Upper lobe of right lung (tissue), 1 donor: ENCODE measurements around the gene CTBP2. TPM values are rescaled to one million over a fixed set of nuclear protein-coding genes. Genes with fewer than 3 reads are reported as not detected.

Experiments
- ATAC-seq: fragments of 200-7000 bp; cut with Tn5 transposase; one replicate; pipeline ENCODE4 v1.9.1; 2020; ENCODE audit warnings: mild to moderate bottlenecking, moderate library complexity
- DNase-seq: peaks from one replicate; pipeline ENCODE4 v3.0.0-alpha.2; 2020
- H3K27ac ChIP-seq: fragments of 200-600 bp; one replicate; pipeline ENCODE4 v1.8.0; 2022
- H3K27me3 ChIP-seq: fragments of 200-600 bp; one replicate; pipeline ENCODE4 v1.8.0; 2022; ENCODE audit warnings: mild to moderate bottlenecking
- H3K36me3 ChIP-seq: fragments of 200-600 bp; one replicate; pipeline ENCODE4 v1.8.0; 2022
- H3K4me1 ChIP-seq: fragments of 200-600 bp; one replicate; pipeline ENCODE4 v1.8.0; 2022
- H3K4me3 ChIP-seq: fragments of 200-600 bp; one replicate; pipeline ENCODE4 v1.8.0; 2022; ENCODE audit warnings: mild to moderate bottlenecking
- H3K9me3 ChIP-seq: fragments of 200-600 bp; one replicate; pipeline ENCODE4 v1.8.0; 2022
- intact Hi-C: fragments of 100-400 bp; cut with DNase I; formaldehyde crosslinking; loops from one replicate; pipeline ENCODE4 v1.11.0; 2022
- total RNA-seq: library from RNA; stranded (reverse); fragmentation: NEBNext Ultra II Directional; extraction: Animal tissue kit (Norgen Biotek cat#: 25700); gene quantifications from one replicate; pipeline ENCODE4 v1.2.1, GENCODE V29; 2021
- TF ChIP-seq, protein P1 (sequence below): fragments of 200-600 bp; IDR thresholded peaks from one replicate; pipeline ENCODE4 v1.8.0; 2022; ENCODE audit warnings: antibody characterized with exemption
- donor health status: DM: no; HTN: yes; CAD: no; lungs with severe emphysema.

Gene CTBP2
- total RNA-seq, 1 donor from 2014 or later = 66.7 TPM

GRCh38 chr10:125093974-125094705 is 66.2 kb downstream of the CTBP2 start:
- Histone ChIP-seq H3K27ac (peak overlapping the region; percentile 17), H3K4me1 (peaks cover 21% of the 10 kb centered on the region), H3K4me3 (no peak overlapping the region), H3K36me3 (no peaks in the 10 kb centered on the region), H3K9me3 (no peaks in the 10 kb centered on the region), H3K27me3 (no peaks in the 10 kb centered on the region)
- no peak for ATAC-seq
- intact Hi-C loops = no loop called here
- peak; percentile 43 for DNase-seq
- TF ChIP-seq, protein P1, sequence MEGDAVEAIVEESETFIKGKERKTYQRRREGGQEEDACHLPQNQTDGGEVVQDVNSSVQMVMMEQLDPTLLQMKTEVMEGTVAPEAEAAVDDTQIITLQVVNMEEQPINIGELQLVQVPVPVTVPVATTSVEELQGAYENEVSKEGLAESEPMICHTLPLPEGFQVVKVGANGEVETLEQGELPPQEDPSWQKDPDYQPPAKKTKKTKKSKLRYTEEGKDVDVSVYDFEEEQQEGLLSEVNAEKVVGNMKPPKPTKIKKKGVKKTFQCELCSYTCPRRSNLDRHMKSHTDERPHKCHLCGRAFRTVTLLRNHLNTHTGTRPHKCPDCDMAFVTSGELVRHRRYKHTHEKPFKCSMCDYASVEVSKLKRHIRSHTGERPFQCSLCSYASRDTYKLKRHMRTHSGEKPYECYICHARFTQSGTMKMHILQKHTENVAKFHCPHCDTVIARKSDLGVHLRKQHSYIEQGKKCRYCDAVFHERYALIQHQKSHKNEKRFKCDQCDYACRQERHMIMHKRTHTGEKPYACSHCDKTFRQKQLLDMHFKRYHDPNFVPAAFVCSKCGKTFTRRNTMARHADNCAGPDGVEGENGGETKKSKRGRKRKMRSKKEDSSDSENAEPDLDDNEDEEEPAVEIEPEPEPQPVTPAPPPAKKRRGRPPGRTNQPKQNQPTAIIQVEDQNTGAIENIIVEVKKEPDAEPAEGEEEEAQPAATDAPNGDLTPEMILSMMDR = no peak

GRCh38 chr10:125093199-125093973 is 67.0 kb downstream of the CTBP2 start:
- intact Hi-C loops = no loop called here
- TF ChIP-seq, protein P1 = no peak
- peak overlapping the region; percentile 34 for H3K27ac ChIP-seq
- no peaks in the 10 kb centered on the region for H3K9me3 ChIP-seq
- no peak overlapping the region for H3K4me3 ChIP-seq
- peak; percentile 57 for DNase-seq
- no peaks in the 10 kb centered on the region for H3K36me3 ChIP-seq
- H3K4me1 ChIP-seq = peaks cover 21% of the 10 kb centered on the region
- ATAC-seq = peak; percentile 43
- no peaks in the 10 kb centered on the region for H3K27me3 ChIP-seq

DNA sequence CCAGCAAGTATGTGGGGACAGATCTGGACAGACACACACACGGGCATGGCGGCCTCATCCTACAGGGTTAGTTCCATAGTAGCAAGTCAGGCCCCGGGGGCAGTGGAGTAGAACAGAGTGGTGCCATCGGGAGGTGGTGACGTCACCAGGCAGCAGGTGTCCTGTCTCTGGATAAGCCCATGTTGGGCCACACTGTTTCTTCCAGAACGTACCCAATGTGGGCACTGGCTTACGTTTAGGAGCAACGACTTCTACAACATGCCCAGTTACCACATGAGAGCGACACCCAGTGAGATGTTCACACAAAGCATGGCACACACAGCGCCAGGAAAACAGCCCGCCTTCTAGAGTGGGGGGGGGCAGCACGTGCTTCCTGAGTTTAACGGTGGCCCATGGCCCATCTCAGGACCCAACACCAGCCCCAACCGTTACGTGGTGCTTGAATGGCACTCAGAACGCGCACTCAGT is 67.8 kb downstream of the CTBP2 start:
- peak; percentile 61 for DNase-seq

DNA sequence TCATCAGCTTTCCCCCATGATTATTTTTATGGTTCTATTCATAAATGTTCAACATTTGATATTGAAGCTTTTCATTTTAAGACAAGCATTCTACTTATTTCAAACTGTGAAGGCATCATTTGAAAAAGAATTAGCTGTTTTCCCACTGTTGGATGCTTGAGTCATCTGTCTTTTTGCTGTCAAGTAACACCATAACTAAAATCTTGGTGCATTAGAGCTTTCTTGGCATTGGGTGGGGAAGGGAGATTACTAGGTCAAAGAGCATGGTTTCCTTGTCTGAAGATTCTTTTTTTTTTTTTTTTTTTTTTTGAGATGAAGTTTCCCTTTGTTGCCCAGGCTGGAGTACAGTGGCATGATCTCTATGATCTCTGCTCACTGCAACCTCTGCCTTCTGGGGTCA is 68.5 kb downstream of the CTBP2 start:
- peaks cover 21% of the 10 kb centered on the region for H3K4me1 ChIP-seq
- no peaks in the 10 kb centered on the region for H3K27me3 ChIP-seq
- ATAC-seq (no peak), DNase-seq (no peak)
- TF ChIP-seq, protein P1 = no peak
- H3K27ac ChIP-seq = no peak overlapping the region
- no peak overlapping the region for H3K4me3 ChIP-seq
- peaks cover 9% of the 10 kb centered on the region for H3K36me3 ChIP-seq
- no peaks in the 10 kb centered on the region for H3K9me3 ChIP-seq
- intact Hi-C loops = no loop called here

More for the DNA sequence above, 67.8 kb downstream of the CTBP2 start:
- H3K36me3 ChIP-seq = peaks cover 3% of the 10 kb centered on the region
- no peak overlapping the region for H3K4me3 ChIP-seq
- H3K4me1 ChIP-seq = peaks cover 21% of the 10 kb centered on the region
- peak overlapping the region; percentile 34 for H3K27ac ChIP-seq
- no peak for ATAC-seq
- H3K9me3 ChIP-seq = no peaks in the 10 kb centered on the region
- TF ChIP-seq, protein P1 = no peak
- intact Hi-C loops = no loop called here
- H3K27me3 ChIP-seq = no peaks in the 10 kb centered on the region

- Histone ChIP-seq H3K4me3 (no peak overlapping the region), H3K4me1 (peaks cover 27% of the 10 kb centered on the region), H3K27ac (no peak overlapping the region), H3K36me3 (peaks cover 9% of the 10 kb centered on the region), H3K27me3 (no peaks in the 10 kb centered on the region), H3K9me3 (no peaks in the 10 kb centered on the region)
- DNase-seq (no peak), ATAC-seq (no peak)
- TF ChIP-seq, protein P1 = no peak
- intact Hi-C loops = no loop called here
Observed at GRCh38 chr10:125089469-125089868, 70.9 kb downstream of the CTBP2 start.
